ENCODE measurements around the gene C1QTNF6. TPM values are rescaled to one million over a fixed set of nuclear protein-coding genes. Genes with fewer than 3 reads are reported as not detected.
"Not testable (repeated sequence)": the region's sequence is repeated elsewhere in the genome, so short reads cannot be mapped to it uniquely, and the experiment has no call there.

The C1QTNF6 gene
- polyA plus RNA-seq, 2 of the 4 experiments (the other 2 are of a cell fraction), result 18.6 to 24.5 TPM

- CTCF ChIA-PET, result interaction anchor here (3.2 kb wide), 1 partner anchor 25 kb away, joined by 13 read pairs; no protein-coding TSS in a partner anchor
- Histone ChIP-seq H3K9me3 (no peaks in the 10 kb centered on the region), H3K4me2 (no peak overlapping the region), H3K4me1 (peaks cover 9% of the 10 kb centered on the region; the same call in 2 of the 3 replicates), H3K4me3 (no peak overlapping the region), H3K27ac (no peak overlapping the region)
- POLR2A ChIA-PET, result no interaction called here
- no peak for DNase-seq (ENCODE audit: low read depth in 1 of 2, low spot score in 1 of 2)
- WGBS (ENCODE audit: missing lambda C conversion rate), result 86% methylated on average over 13 of the region's 16 CpGs
- no peak for FAIRE-seq
- peak; percentile 24 for TF ChIP-seq ZFP36 (IDR thresholded peaks at IDR 0.05; ENCODE audit: borderline replicate concordance, partially characterized antibody)
- TF ChIP-seq SMC3 (IDR thresholded peaks at IDR 0.05), result no peak
- no peak for ATAC-seq
Observed at GRCh38 chr22:37234736-37235711, 47.0 kb upstream of the C1QTNF6 start.

- no peak for DNase-seq (ENCODE audit: low read depth in 1 of 2, low spot score in 1 of 2)
- POLR2A ChIA-PET, result no interaction called here
- Histone ChIP-seq H3K27ac (peak overlapping the region in 1 of 2 experiments; percentile 8; a peak in 1 of 6 replicates), H3K4me2 (no peak overlapping the region), H3K9me3 (no peaks in the 10 kb centered on the region), H3K4me3 (no peak overlapping the region), H3K4me1 (peaks cover 19% of the 10 kb centered on the region)
- CTCF ChIA-PET, result no interaction called here
- no peak for FAIRE-seq
- TF ChIP-seq CBX8 (IDR thresholded peaks at IDR 0.05), result no peak
- TF ChIP-seq CEBPB (IDR thresholded peaks at IDR 0.05), result no peak
- no peak for TF ChIP-seq HEYL (CRISPR knock-in tag; IDR thresholded peaks at IDR 0.05)
- TF ChIP-seq RAD21 (conservative IDR thresholded peaks at IDR 0.05 in 1 of 2, IDR thresholded peaks at IDR 0.05 in 1 of 2), result no peak
- no peak for TF ChIP-seq SREBF2 (IDR thresholded peaks at IDR 0.05)
- no peak for TF ChIP-seq ATOH8 (CRISPR knock-in tag; IDR thresholded peaks at IDR 0.05; ENCODE audit: low read depth)
- TF ChIP-seq SMC3 (IDR thresholded peaks at IDR 0.05), result no peak
- no peak for TF ChIP-seq POLR2A (IDR thresholded peaks at IDR 0.05; ENCODE audit: low read length)
- no peak for TF ChIP-seq POLR2AphosphoS2 (conservative IDR thresholded peaks at IDR 0.05; ENCODE audit: low read length)
- no peak for TF ChIP-seq RFX5 (IDR thresholded peaks at IDR 0.05)
- no peak for TF ChIP-seq MAFK (IDR thresholded peaks at IDR 0.05; ENCODE audit: partially characterized antibody)
- 68% methylated on average over 18 of the region's 27 CpGs for WGBS (ENCODE audit: missing lambda C conversion rate)
- no peak for ATAC-seq
Observed at GRCh38 chr22:37233751-37234631, 45.9 kb upstream of the C1QTNF6 start.

DNA sequence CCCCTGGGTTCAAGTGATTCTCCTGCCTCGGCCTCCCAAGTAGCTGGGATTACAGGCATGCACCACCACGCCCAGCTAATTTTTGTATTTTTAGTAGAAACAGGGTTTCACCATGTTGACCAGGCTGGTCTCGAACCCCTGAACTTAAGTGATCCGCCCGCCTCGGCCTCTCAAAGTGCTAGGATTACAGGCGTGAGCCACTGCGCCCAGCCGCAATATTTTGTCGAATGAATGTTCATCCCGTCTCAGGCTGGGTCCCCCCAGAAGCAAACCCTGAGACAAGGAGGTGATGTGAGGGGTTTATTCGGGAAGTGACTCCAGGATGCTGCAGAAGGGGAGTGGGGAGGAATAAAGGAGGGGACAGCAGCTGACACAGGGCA is 45.3 kb upstream of the C1QTNF6 start:
- CTCF ChIA-PET, result interaction anchor here (4.6 kb wide), 1 partner anchor 27 kb away, joined by 30 read pairs; no protein-coding TSS in a partner anchor
- POLR2A ChIA-PET; DNase-seq (ENCODE audit: low read depth in 1 of 2, low spot score in 1 of 2); H3K4me2 ChIP-seq; H3K9me3 ChIP-seq; H3K4me3 ChIP-seq; FAIRE-seq; ATAC-seq; H3K27ac ChIP-seq: not testable (repeated sequence)
- WGBS (ENCODE audit: missing lambda C conversion rate), result 74% methylated on average over 12 of the region's 12 CpGs
- peaks cover 26% of the 10 kb centered on the region for H3K4me1 ChIP-seq

DNA sequence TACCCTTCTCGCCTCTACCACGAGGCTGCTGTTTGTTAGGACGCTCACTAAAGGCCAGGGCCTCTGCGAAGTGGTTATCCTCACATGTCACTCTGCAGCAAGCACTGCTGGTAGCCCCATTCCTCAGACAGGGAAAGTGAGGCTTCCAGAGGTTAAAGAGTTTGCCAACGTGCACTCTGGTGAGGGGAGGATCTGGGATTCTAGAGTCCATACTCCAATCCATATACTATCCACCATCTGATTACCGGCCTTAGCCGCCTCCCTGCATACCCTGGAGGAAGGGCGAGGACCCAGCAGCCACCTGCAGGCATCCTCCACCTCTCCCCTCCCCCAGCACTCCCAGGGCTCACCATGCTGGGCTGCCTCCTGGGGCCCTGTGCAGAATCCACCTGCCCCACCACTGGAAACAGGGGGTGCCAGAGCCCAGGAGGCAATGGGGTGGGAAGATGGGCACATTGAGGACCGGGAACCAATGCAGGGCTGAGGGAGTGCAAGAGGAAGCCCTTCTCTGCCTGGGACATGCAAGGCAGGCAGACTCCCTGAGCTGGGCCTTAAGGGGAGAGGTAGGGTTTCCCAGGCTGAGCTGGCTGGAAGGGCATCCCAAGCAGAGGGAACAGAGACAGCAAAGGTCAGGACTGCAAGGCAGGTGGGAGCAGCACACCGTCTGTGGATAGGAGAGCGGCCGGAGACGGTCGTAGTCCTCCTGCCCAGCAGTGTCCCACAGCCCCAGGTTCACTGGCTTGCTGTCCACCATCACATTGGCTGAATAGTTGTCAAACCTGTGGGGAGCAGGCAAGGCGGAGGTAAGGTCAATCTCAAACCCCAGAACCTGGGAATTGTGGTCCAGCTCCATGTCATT is 44.3 kb upstream of the C1QTNF6 start:
- Histone ChIP-seq H3K4me1 (peaks cover 26% of the 10 kb centered on the region), H3K27ac (no peak overlapping the region), H3K4me3 (no peak overlapping the region), H3K9me3 (no peaks in the 10 kb centered on the region), H3K4me2 (no peak overlapping the region)
- TF ChIP-seq, protein P1, sequence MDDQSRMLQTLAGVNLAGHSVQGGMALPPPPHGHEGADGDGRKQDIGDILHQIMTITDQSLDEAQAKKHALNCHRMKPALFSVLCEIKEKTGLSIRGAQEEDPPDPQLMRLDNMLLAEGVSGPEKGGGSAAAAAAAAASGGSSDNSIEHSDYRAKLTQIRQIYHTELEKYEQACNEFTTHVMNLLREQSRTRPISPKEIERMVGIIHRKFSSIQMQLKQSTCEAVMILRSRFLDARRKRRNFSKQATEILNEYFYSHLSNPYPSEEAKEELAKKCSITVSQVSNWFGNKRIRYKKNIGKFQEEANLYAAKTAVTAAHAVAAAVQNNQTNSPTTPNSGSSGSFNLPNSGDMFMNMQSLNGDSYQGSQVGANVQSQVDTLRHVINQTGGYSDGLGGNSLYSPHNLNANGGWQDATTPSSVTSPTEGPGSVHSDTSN (IDR thresholded peaks at IDR 0.05), result no peak
- TF ChIP-seq NPAS2 (CRISPR knock-in tag; IDR thresholded peaks at IDR 0.05; ENCODE audit: borderline replicate concordance) (no peak), SREBF2 (IDR thresholded peaks at IDR 0.05) (no peak), RFX5 (IDR thresholded peaks at IDR 0.05) (no peak), ZC3H11A (IDR thresholded peaks at IDR 0.05) (no peak), EHMT2 (IDR thresholded peaks at IDR 0.05; ENCODE audit: low read depth) (no peak)
- no peak for FAIRE-seq
- 84% methylated on average over 9 of the region's 15 CpGs for WGBS (ENCODE audit: missing lambda C conversion rate)
- no peak for ATAC-seq
- ChIA-PET POLR2A (no interaction called here), CTCF (interaction anchor here (1.3 to 4.6 kb wide), 2 partner anchors 9 to 28 kb away, joined by 5 to 30 read pairs; no protein-coding TSS in a partner anchor)
- no peak for DNase-seq (ENCODE audit: low read depth in 1 of 2, low spot score in 1 of 2)

All from A549 (cell line).